ENCODE data around the gene PHOSPHO1.

PHOSPHO1 gene

GRCh38 chr17:49198211-49198610 lies 32.4 kb downstream of the PHOSPHO1 start:
- TF ChIP-seq CTCF (conservative IDR thresholded peaks at IDR 0.05; ENCODE audit: low read depth, low read length): no peak
- no peak overlapping the region for H3K4me3 ChIP-seq (ENCODE audit: low read depth, low read length)
- DNase-seq (ENCODE audit: low read depth): no peak

GRCh38 chr17:49197346-49197998 lies 33.1 kb downstream of the PHOSPHO1 start:
- DNase-seq (ENCODE audit: low read depth): no peak
- TF ChIP-seq CTCF (conservative IDR thresholded peaks at IDR 0.05; ENCODE audit: low read depth, low read length): no peak
- H3K4me3 ChIP-seq (ENCODE audit: low read depth, low read length): no peak overlapping the region

- no peak for TF ChIP-seq CTCF (conservative IDR thresholded peaks at IDR 0.05; ENCODE audit: low read depth, low read length)
- H3K4me3 ChIP-seq (ENCODE audit: low read depth, low read length): no peak overlapping the region
- DNase-seq (ENCODE audit: low read depth): no peak
Measured at GRCh38 chr17:49196520-49196919, 34.1 kb downstream of the PHOSPHO1 start.

- TF ChIP-seq CTCF (conservative IDR thresholded peaks at IDR 0.05; ENCODE audit: low read depth, low read length): no peak
- no peak for DNase-seq (ENCODE audit: low read depth)
- H3K4me3 ChIP-seq (ENCODE audit: low read depth, low read length): no peak overlapping the region
Measured at GRCh38 chr17:49195751-49196150, 34.8 kb downstream of the PHOSPHO1 start.

GRCh38 chr17:49194297-49194607 lies 36.3 kb downstream of the PHOSPHO1 start:
- H3K4me3 ChIP-seq (ENCODE audit: low read depth, low read length): no peak overlapping the region
- DNase-seq (ENCODE audit: low read depth): no peak
- TF ChIP-seq CTCF (conservative IDR thresholded peaks at IDR 0.05; ENCODE audit: low read depth, low read length): no peak

- DNase-seq (ENCODE audit: low read depth): peak; percentile 78
Measured at GRCh38 chr17:49193513-49194296, 36.9 kb downstream of the PHOSPHO1 start.

More at GRCh38 chr17:49193513-49194296, 36.9 kb downstream of the PHOSPHO1 start:
- TF ChIP-seq CTCF (conservative IDR thresholded peaks at IDR 0.05; ENCODE audit: low read depth, low read length): no peak
- peak overlapping the region; percentile 85 for H3K4me3 ChIP-seq (ENCODE audit: low read depth, low read length)

All from choroid plexus epithelial cell (primary cell).